H1 (cell line): ENCODE measurements around the gene MAN2A1. TPM values are rescaled to one million over a fixed set of nuclear protein-coding genes. Genes with fewer than 3 reads are reported as not detected.

Source experiments
- CBX5 ChIP-seq: fragments of 300-800, 300-1000 bp; sonication (generic); IDR thresholded peaks from 2 replicates; pipeline ENCODE4 v1.7.1; 2016; ENCODE audit warnings: antibody characterized with exemption, low read length, low read depth
- GTF2F1 ChIP-seq: IDR thresholded peaks from 2 replicates; pipeline ENCODE4 v1.6.1; 2012; ENCODE audit warnings: low read depth, low read length, improper control_type of control experiment, borderline replicate concordance
- USF2 ChIP-seq: IDR thresholded peaks from 2 replicates; pipeline ENCODE4 v1.6.1; 2011; ENCODE audit warnings: low read length, improper control_type of control experiment
- polyA plus RNA-seq, 7 experiments: library from polyadenylated mRNA; depleted of rRNA in 3 of 7; stranded (reverse) in 5 of 7; unstranded in 2 of 7; fragments of >200 nt in 5 of 7; fragments of 200-250 nt in 2 of 7; gene quantifications; 1 replicate in 5 of 7; 2 replicates in 1 of 7; 4 replicates in 1 of 7; pipeline versions ENCODE4 v1.2.1 to v1.2.3, GENCODE V29; 2011 to 2013; ENCODE audit warnings: missing spikeins in 2 of 7, mixed read lengths in 2 of 7
- total RNA-seq: library from RNA; stranded (reverse); fragmentation: NEBNext Ultra II Directional; extraction: Animal tissue kit (Norgen Biotek cat#: 25700); gene quantifications from 2 replicates; pipeline ENCODE4 v1.2.1, GENCODE V29; 2021

The MAN2A1 gene
- total and polyA plus RNA-seq, 2 of the 8 experiments (the other 6 are each of a cell fraction or from before 2014, with no cell fraction given): 29.1 to 102 TPM

GRCh38 chr5:109882546-109882945 is 192.8 kb downstream of the MAN2A1 start (continued):
- TF ChIP-seq GTF2F1: no peak
- no peak for TF ChIP-seq USF2
- TF ChIP-seq CBX5: no peak
